ENCODE data around the gene CTNND2.

DNA sequence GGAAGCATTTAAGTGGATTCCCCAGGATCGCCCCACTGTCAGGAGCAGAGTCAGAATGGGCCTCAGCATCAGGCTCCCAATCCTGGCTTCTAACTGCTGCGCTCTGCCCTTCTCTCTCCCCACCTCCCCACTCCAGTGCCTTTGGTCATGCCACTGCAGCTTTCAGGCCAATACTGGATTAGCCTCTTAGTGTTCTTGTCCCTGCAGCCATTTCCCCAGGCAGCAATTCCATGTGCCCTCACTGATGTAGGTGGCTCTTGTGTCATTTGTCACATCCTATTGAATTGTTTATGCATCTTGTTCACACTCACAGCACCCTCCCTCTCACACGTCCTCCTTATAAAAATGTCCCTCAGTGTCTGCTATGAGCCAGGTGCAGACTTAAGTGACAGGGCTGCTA lies 599.0 kb downstream of the CTNND2 start:
- TF ChIP-seq EZH2 (optimal IDR thresholded peaks at IDR 0.05; ENCODE audit: low read depth, low read length), result no peak
- TF ChIP-seq, protein P1, sequence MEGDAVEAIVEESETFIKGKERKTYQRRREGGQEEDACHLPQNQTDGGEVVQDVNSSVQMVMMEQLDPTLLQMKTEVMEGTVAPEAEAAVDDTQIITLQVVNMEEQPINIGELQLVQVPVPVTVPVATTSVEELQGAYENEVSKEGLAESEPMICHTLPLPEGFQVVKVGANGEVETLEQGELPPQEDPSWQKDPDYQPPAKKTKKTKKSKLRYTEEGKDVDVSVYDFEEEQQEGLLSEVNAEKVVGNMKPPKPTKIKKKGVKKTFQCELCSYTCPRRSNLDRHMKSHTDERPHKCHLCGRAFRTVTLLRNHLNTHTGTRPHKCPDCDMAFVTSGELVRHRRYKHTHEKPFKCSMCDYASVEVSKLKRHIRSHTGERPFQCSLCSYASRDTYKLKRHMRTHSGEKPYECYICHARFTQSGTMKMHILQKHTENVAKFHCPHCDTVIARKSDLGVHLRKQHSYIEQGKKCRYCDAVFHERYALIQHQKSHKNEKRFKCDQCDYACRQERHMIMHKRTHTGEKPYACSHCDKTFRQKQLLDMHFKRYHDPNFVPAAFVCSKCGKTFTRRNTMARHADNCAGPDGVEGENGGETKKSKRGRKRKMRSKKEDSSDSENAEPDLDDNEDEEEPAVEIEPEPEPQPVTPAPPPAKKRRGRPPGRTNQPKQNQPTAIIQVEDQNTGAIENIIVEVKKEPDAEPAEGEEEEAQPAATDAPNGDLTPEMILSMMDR (IDR thresholded peaks at IDR 0.05; ENCODE audit: low read length), result no peak
